OCI-LY3 (cell line): Measurements from ENCODE around the gene CHD8.

Source experiments
- EZH2phosphoT487 ChIP-seq: fragments of 200-600 bp; shearing (Covaris generic); IDR thresholded peaks from 2 replicates; pipeline ENCODE4 v1.6.1; 2018; ENCODE audit warnings: antibody characterized with exemption, mixed run types, low read depth
- TF ChIP-seq, protein P1 (sequence below): fragments of 200-600, 300-600 bp; sonication (generic); IDR thresholded peaks from 2 replicates; pipeline ENCODE4 v1.5.1; 2014; ENCODE audit warnings: antibody characterized with exemption, low read length, low read depth

DNA sequence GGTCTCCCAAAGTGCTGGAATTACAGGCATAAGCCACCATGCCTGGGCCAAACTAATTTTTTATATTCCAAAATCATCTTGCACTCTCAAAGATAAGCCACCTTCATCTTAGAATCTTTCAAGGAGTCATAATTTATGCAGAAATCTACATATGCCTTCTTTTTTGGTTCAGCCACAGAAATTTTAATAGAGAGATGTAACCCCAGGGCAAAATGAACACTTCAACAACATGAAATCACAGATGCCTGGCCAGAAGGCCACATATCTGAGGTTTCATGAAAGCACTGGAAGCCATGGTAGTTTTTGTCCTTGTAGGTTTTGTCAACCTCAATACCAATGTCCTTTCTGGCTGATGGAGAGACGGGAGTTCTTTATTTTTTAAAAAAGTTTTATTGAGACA, 81.9 kb downstream of the CHD8 start:
- TF ChIP-seq, protein P1, sequence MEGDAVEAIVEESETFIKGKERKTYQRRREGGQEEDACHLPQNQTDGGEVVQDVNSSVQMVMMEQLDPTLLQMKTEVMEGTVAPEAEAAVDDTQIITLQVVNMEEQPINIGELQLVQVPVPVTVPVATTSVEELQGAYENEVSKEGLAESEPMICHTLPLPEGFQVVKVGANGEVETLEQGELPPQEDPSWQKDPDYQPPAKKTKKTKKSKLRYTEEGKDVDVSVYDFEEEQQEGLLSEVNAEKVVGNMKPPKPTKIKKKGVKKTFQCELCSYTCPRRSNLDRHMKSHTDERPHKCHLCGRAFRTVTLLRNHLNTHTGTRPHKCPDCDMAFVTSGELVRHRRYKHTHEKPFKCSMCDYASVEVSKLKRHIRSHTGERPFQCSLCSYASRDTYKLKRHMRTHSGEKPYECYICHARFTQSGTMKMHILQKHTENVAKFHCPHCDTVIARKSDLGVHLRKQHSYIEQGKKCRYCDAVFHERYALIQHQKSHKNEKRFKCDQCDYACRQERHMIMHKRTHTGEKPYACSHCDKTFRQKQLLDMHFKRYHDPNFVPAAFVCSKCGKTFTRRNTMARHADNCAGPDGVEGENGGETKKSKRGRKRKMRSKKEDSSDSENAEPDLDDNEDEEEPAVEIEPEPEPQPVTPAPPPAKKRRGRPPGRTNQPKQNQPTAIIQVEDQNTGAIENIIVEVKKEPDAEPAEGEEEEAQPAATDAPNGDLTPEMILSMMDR, result no peak
- TF ChIP-seq EZH2phosphoT487, result no peak
